GM21576 (cell line): Measurements from ENCODE around the gene HK2.
"Not testable (repeated sequence)": the region's sequence is repeated elsewhere in the genome, so short reads cannot be mapped to it uniquely, and the experiment has no call there.

Source experiments
- ATAC-seq: cut with Tn5 transposase; IDR thresholded peaks from one replicate; pipeline ENCODE4 v1.9.1; 2021; ENCODE audit warnings: mild to moderate bottlenecking, moderate library complexity; ENCODE audit not compliant: unreplicated experiment

Gene HK2

DNA sequence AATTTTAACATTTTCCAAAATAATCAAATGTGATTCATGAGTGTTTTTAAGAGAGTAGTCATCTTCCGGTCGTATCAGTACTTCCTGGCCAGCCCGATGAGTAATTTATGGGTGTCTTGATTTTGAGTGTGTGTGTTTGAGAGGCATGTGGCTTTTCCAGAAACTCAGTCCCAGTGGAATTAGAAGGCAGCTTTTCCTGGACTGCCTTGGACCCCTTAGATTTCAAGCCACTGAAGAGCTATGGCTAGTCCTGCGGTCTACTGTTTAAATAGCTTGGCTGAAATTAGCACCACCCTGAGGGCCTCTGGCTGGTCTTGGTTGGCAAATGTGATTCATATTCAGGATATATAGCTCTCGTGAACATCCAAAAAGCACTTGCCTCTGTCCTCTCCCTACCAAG lies 59.4 kb downstream of the HK2 start:
- ATAC-seq: no peak

DNA sequence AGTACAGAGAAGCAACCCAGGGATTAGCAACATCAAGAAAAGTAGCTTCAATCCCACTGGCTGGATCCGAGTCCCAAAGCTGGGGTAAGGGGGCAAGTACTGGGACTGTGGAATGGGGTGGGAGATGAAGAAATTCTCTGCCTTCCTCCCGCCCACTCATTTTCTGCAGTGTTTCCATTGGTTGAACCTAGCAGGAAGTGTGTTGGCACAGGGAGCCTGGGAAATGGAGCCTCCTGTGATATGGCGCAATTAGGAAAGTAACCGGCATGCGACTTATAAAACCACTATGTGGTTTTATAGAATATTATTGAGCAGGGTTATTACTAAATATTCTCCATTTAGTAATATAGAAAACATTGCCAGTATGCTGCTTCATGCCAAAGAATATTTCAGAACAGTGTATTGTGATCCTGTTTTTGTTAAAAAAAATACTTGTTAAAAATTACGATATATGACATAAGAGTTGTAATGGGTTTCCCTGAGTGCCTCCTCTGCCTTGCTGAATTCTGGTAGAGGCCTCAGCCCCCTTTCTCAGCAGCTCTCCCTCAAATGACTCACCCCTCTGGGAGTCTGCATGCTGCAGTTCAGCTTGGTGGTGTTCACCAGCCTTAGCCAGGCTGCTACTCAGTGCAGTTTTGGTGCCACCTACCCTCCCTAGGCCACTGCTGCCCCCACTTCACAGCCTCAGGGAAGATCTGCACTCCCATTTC lies 60.5 kb downstream of the HK2 start:
- no peak for ATAC-seq

DNA sequence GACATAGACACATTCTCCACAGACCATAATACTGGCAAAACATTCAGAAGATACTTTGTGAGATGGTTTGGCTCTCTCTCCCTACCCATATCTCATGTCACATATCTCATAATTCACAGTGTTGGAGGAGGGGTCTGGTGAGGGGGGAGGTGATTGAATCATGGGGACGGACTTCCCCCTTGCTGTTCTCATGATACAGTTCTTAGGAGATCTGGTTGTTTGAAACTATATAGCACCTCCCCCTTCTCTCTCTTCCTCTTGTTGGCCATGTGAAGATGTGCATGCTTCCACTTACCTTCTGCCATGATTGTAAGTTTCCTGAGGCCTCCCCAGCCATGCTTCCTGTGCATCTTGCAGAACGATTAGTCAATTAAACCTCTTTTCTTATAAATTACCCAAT lies 61.1 kb downstream of the HK2 start:
- no peak for ATAC-seq

DNA sequence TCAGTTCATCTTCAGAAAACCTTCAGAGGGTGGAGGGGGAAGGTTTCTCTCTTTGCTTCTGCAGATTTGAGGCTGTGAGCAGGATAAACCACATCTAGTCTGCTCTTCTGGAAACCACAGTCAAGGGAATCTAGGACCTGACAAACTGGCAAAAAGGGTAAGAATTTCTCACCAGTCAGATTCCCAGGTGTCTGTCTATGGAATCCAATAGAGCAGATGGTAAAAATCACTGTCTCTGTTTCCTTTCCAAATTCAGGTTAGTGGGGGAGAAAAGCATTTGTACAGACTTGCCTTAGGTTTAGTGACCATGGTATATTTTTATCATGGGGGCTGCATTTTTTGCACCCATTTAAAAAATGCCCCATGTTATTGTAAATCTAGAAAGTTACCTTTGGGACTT lies 62.3 kb downstream of the HK2 start:
- no peak for ATAC-seq

DNA sequence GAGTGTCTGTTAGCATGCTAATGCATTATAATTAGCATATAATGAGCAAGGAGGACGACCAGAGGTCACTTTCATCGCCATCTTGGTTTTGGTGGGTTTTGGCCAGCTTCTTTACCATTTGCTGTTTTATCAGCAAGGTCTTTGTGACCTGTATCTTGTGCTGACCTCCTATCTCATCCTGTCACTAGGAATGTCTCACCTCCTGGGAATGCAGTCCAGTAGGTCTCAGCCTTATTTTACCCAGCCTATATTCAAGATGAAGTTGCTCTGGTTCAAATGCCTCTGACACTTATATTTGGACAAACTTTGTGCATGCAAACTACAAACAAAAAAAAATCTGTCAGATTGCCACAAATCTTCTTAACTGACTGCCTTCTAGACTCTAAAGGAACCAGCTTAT lies 66.3 kb downstream of the HK2 start:
- ATAC-seq: not testable (repeated sequence)

DNA sequence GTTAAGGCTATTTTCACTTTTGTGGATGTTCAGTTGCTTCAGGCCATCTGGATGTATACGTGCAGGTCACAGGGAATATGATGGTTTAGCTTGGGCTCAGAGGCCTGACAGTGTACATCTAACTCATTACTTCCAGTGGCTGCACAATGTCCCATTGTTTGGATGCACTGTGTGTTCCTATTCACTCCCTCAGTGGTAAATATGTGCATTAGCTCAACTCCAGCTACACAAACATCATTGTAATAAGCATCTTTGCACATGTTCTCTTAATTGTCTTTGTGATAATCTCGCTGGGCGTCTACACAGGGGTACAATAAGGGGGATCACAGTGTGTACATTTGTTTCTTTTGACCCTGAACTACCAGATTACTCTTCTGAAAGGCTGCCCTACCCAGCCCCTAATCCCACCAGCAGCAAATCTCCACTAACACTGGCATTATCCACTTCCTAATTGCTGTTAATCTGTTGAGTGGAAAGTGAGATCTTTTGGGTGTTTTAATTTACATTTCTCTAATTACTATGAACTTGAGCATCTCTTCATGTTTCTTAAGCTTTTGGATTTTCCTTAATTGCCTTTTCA lies 68.4 kb downstream of the HK2 start:
- ATAC-seq: no peak

DNA sequence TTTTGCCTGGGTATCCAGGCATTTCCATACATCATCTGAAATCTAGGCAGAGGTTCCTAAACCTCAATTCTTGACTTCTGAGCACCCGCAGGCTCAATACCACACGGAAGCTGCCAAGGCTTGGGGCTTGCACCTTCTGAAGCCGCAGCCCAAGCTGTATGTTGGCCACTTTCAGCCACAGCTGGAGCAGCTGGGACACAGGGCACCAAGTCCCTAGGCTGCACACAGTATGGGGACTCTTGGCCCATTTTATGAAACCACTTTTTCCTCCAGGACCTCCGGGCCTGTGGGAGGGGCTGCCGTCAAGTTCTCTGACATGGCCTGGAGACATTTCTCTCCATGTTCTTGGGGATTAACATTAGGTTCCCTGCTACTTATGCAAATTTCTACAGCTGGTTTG lies 72.5 kb downstream of the HK2 start:
- ATAC-seq: no peak

DNA sequence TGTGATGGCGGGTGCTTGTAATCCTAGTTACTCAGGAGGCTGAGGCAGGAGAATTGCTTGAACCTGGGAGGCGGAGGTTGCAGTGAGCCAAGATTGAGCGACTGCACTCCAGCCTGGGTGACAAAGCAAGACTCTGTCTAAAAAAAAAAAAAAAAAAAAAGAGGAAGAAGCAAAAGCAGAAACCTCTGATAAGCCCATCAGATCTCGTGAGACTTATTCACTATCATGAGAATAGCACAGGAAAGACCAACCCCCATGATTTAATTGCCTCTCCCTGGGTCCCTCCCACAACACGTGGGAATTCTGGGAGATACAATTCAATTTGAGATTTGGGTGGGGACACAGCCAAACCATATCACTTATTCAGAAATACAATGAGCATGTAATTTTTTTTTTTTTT lies 73.6 kb downstream of the HK2 start:
- ATAC-seq: not testable (repeated sequence)

DNA sequence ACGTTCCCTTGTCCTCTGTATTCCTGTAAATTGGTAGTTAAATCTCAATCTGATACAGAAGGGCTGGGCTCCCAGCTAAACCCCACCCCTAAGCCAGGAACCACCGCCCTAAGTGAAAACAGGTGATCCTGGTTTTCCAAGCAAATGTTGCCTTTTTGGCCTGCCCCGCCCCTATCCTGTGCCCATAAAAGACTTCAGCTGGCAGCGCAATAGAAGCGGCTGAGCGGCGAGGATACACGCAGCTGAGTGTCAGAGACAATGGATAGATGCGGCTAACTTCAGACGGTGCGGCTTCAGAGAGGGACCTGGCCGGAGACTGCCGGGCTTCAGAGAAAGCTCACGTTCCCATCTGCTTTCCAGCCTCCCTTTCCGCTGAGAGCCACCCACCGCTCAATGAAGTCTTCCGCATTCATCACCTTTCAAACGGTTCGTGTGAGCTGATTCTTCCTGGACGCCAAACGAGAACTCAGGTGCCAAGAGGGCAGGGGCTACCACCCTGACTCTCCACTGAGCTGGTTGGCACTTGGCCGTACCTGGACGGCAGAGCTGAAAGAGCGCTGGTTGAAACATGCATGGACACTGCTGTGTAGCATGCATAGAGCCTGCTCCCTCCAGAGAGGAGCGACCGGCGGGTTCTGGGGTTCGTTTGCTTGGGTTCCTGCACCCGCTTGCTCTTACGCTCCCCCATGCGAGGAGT lies 75.0 kb downstream of the HK2 start:
- no peak for ATAC-seq

DNA sequence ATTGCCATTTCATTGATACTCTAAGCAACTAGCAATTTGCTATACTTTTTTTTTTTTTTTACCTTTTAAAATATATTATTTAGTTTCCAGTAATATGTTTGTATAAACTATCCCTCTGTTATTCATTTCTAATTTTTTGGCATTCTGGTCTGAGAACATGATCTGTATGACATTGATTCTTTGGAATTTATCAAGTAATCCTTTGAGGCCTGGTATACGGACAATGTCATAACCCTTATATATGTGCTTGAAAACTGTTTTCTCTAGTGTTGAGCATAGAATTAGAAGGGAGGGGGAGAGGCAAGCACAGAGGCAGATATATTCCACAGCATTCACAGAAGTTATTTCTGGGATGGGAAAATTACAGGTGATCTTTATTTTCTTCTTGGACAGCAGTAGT lies 76.3 kb downstream of the HK2 start:
- no peak for ATAC-seq

DNA sequence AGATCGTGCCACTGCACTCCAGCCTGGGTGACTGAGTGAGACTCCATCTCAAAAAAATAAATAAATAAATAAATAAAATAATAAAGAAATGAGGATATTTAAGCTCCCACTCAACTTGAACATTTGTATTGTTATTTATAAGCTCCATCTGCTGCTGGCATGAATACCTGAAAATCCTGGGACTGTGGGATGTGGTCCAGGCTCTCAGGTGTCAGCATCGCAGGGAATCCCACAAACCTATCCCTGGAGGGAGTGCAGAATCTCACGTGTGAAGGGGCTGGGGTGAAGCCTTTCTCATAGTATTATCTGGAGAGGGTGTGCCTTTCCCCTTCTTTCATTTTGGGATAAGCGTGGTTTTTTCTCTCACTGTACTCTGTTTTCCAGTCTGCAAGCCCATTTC lies 77.1 kb downstream of the HK2 start:
- ATAC-seq: no peak

DNA sequence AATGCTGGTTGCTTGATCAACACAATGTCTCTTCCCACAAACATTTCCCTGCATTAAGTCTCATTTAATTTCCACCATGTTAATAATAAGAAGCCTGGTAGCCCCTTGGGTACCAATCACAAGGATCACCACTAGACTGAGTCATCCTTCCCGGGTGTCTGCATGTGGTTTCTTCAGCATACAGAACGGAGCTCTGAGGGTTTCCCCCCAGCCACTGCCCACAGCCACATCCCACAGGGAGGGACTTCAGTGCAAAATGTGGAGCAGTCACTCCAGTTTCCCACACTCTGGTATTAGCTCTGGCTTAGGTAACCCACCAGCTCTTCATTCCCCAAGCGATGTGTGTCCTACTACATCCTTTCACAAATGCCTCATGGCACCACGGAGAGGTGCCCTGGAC lies 81.8 kb downstream of the HK2 start:
- no peak for ATAC-seq

DNA sequence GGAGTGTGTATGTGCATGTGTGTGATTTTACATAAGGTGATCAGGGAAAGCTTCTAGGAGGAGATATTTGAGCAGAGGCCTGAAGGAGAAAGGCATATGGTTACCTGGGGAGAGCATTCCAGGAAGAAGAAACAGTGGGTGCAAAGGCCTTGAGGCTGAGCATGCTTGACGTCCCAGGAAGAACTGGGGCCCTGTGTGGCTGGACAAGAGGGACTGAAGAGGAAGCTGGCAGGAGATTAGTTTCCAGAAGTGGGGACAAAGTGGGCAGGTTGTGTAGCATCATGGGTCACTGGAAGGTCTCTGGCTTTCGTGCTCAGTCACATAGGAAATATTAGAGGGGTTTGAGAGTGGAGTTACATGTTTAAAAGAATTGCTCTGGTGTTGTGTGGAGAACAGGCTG lies 82.5 kb downstream of the HK2 start:
- no peak for ATAC-seq

DNA sequence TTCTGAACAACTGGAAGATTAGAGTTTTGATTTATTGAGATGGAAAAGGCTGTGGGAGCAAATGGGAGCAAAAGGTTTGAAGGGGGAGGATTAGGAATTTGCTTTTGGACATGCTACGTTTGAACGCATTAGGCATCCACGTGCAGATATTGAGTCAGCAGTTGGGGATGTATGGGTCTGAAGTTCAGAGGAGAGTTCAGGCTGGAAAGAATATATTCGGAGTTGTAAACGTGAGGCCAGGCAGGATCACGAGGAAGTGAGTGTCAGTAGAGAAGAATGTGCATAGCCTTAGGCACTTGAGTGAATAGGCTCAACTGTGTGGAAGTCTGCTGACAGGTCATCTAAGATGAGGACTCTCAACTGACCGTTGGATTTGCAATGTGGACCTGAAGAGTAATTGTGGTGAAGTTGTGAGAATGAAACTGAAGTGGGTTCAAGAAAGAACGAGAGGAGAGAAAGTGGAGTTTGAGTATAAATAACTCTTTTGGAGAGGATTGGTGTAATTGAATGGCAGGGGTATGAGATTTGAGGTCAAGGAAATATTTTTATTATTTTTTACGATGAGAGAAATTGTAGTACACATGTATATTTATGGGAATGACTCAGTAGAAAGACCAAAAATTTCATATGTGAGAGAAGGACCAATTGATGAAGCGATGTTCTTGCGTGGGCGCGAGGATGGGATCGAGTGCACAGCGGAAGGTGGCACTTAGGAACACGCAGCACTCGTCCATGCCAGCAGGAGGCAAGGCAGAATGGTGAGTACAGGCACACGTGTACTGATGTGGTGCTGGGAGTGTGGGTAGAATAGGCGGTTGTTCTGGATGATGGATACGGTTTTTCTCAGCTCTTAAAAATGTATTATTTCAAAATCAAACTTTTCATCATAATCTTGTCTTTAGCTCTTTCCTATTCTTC lies 84.0 kb downstream of the HK2 start:
- no peak for ATAC-seq

DNA sequence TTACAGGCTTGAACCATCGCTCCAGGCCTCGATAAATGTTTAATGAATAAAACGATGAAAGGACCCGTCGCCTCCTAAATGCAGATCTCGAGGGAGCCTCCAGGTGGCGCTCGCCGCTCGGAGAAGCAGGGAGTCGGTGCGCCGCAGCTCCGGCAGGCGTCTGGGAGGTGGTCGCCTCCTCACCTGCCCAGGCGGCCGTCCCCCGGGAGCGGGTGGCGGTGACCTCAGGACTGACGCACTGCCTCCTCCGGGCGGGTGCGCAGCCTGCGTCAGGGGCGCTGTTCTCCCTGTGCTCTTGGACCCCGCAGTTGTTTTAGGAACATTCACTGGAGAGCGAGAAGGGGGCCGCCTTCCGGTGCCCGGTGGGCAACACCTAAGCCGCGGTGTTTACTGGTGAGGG lies 85.9 kb downstream of the HK2 start:
- ATAC-seq: no peak

DNA sequence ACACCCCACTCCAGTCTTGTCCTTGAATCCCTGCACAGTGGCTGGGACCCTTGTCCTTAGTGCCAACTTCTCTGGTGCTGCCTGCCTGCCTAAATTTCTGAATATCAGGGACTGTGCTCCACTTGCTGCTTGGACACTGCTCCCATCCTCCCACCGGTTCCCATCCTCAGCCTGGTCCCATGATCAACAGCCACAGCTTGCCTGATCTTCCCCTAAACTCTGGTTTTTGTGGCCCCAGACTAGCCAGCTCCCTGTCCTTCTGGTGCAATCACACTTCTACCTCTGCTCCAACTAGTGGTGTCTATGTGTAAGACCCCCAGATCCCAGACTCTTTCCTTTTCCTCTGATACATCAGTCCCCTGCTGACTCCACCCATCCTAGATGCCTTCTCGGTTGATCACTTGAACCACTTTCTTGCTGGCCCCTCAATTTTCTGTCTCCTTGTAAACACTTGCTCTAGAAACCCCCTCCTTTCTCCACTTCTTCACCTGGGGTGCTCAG lies 87.4 kb downstream of the HK2 start:
- no peak for ATAC-seq

DNA sequence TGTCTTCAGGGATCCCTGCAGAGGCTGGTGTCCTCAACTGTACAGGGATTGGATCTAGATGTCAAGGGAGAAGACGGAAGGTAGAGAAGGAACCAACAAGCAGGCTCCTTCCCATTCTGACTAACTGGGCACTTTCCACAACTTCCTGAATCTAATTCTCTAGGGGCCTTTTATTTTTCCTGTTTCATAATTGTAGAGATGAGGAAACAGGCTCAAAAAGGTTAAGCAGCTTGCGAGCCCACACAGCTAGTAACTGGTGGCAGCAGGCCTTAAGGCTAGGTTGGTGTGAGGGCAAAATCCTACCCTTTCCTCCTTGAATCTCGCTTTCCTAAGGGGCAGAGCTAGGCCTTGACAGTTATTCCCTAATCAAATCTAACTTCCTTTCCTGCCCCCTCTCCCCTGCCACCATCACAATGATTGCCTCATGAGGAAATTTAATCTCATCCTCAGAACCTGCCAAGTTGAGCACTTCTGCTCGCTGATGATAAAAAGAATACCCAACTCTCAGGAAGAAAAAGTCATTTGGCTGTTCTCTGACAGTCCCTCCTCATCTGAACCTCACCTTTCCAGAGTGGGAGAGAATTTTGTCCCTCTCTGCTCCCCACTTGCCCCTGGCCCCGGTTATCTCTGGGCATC lies 88.8 kb downstream of the HK2 start:
- no peak for ATAC-seq

DNA sequence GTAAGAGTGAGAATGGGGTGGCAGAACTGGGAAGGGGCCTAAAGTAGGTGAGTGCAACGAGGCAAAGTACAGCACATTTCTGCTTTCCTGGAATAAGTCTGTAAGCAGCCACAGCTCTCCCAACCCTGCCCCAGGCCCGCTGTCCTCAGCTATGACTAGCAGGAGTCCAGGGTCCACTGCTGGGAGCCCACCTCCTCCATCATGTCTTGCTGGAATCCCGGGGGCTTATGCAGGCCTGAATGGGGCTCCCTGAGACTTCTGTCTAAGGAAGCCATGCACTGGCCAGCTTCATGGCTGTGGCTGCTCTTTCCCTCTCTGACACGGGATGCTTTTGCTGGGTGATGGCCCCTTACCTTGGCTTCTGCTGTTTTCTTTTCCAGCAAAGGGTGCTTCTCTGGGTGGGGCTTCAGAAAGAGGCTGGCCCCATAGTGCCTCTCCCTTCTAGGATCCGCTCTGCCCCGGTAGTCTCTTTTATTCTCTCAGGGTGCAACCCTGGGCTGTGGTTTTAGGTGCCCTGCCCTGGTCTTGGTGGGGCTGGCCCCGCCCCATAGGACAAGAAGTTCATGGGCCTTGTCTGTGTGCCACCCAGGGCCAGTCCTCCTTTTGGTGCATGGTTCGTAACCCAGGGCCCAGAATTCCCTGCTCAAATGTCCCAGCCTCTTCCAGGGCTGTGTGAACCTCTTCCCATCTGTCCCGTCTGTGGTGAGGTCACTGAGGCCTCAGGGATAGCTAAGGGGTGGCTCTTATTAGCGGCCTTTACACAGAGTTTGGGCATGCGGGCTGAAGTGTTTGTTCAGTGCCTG lies 90.7 kb downstream of the HK2 start:
- no peak for ATAC-seq

DNA sequence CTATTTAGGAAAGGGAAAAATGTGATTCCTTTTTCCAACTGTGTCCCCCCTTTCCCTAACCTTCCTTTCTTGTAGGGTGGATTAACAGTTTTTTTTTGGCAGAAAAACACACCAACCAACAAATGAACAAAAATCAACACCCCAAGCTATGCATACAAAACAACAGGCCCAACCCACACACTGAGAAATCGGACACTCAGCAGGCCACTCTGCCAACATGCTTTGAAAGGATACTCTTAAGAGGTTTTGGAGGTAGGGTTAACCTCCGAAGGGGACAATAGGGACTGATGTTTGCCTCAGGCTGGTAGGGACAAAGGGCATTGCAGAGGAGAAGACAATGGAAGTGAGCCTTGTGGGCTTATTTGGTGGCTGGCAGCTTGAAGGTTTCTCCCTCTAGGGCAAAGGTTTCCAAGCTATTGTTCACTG lies 91.4 kb downstream of the HK2 start:
- ATAC-seq: no peak

DNA sequence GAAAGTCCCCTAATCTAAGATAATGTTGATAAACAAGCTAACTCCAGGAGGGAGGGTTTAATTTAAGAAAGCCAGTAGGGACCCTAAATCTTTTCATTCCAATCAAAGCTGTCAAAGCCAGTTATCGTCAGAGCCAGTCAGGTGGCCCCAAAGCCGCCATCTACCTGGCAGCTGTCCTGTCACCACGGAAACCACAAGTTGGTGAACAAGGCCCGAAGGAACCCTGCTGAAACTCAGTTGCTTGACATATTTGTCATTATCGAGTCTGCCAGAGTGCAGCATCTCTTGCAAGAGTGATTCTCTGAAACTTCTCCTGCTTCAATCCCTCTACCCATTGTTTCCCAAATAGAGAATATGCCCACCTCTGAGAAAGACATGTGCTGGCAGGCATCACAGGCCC lies 93.7 kb downstream of the HK2 start:
- no peak for ATAC-seq
